ENCODE data around the gene EIF4E1B. TPM values are rescaled to one million over a fixed set of nuclear protein-coding genes. Genes with fewer than 3 reads are reported as not detected.
"Not testable (repeated sequence)": the region's sequence is repeated elsewhere in the genome, so short reads cannot be mapped to it uniquely, and the experiment has no call there.

The EIF4E1B gene
- polyA plus RNA-seq, 3 donors, result 0.09 TPM; not detected in 2

DNA sequence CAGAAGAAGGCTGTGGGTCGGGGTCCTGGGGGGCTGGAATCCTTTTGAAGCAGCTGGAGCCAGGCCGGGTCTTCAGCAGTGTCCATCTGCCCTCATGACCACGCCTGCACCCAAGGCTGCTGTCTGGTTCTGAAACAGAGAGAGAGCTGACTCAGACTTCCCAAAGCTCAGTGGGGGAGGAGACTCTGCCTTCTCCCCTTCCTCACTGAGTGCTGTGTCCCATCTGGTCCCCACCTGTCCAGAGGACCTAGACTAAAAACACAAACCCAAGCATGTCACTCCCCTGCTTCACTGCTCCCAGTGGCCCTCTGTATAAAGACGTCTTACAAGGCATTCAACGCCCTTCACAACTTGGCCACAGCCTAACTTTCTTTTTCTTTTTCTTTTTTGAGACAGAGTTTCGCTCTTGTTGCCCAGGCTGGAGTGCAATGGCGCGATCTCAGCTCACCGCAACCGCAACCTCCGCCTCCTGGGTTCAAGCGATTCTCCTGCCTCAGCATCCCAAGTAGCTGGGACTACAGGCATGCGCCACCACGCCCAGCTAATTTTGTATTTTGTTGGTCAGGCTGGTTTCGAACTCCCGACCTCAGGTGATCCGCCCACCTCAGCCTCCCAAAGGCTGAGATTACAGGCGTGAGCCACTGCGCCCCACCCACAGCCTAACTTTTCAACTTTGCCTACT, 30.6 kb upstream of the EIF4E1B start:
- not testable (repeated sequence) for DNase-seq (ENCODE audit: extremely low read depth in 1 of 11, low read depth in 9 of 11, low spot score in 4 of 11)

DNA sequence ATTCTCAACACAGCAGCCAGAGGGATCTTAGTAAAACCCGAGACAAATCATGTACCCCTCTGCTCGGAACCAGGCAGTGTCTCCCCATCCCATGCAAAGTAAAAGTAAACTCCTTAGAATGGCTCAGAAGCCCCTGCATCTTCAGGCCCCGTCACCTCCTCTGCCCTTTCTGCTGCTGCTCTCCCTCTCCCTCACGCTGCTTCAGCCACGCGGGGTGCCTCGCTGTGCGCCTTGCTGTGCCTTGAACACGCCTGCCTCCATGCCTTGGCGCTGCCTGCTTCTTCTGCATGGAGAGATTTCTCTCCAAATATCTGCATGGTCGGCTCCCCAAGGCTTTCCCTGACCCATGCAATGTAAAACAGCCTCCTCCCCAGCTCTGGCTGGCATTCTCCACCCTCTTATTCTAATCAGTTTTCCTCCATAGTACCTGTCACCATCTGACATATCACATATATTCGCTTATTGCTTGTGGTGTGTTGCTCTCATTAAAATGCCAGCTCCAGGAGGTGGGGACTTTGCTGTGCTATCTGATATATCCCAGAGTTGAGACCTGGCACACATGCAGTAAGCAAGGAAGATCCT, 28.5 kb upstream of the EIF4E1B start:
- DNase-seq (ENCODE audit: extremely low read depth in 1 of 11, low read depth in 9 of 11, low spot score in 4 of 11), result no peak

DNA sequence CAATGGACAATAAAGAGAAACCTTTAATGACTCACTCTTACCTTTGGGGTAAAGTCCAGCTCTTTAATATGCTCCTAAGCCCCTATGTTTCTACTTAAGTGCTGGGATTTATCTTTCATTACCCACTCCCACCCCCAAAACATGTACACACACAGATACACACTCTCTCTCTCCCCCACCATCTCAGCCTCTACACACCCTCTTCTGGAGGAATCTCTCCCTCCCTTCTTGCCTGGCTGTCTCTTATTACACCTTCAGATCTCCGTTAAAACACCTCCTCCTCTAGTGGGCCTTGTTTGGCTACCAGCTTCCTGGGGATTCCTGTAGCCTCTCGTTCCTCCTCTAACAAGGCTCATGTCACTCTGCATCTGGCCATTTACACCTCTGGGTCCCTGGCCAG, 27.4 kb upstream of the EIF4E1B start:
- no peak for DNase-seq (ENCODE audit: extremely low read depth in 1 of 11, low read depth in 9 of 11, low spot score in 4 of 11)

DNA sequence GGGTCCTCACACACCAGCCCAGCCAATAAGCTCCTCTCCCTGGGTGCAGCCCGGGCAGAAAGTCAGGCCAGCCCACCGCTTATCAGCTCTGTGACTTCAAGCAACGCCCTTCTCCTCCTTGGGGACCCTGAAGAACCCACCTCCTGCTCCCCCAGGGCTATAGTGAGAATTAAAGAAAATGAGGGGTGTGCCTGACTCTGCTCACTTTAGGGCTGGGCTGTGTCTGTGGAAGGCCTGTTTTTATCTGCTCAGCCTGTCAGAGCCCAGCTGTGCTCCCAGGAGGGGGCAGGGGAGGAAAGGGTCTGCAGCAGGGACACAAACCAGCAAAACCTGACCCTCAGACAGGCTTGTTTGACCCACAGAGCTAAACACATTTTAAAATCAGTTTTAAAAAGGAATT, 24.4 kb upstream of the EIF4E1B start:
- no peak for DNase-seq (ENCODE audit: extremely low read depth in 1 of 11, low read depth in 9 of 11, low spot score in 4 of 11)

DNA sequence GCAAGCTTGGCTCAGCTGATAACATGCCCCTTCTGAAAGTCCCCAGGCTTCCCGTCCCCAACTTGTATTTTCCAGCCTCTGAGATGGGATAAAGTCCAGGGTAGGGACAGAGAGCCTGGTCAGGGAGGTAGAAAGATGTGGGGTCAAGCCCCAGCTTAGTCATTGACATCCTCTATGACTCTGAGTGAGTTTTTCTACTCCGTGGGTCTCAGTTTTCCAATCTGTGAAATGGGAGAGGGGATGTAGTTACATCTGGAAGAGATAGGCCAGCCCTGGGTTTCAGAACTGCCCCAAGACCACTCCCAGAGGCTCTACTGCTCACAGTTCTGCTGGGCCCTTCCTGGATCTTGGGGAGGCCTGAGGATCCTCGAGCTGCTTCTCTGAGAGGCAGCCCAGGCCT, 23.6 kb upstream of the EIF4E1B start:
- DNase-seq (ENCODE audit: extremely low read depth in 1 of 11, low read depth in 9 of 11, low spot score in 4 of 11), result no peak

DNA sequence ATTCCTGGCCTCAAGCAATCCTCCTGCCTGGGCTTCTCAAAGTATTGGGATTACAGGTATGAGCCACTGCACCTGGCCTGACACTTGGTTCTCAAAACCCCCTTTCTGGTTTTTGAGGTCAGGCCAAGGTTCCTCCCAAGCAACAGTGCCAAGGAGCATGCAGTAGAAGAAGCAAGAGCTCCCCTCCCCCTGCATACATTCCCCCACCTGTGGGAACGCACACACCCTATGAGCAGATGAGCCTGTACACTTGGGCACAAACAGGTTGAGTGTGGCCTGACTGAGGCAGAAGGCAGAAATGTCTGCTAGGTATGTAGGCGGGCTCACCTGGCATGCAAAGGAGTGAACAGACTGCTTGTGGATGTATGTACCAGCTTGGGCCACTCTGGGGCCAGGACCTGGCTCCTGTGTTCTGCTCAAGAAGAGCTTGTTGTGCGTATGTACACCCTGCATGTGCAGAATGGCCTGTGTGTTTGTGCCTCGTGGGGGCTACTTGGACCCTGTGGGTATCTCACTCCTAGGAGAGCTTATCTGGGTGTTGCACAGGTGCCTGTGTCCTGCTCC, 22.3 kb upstream of the EIF4E1B start:
- DNase-seq (ENCODE audit: extremely low read depth in 1 of 11, low read depth in 9 of 11, low spot score in 4 of 11), result no peak

DNA sequence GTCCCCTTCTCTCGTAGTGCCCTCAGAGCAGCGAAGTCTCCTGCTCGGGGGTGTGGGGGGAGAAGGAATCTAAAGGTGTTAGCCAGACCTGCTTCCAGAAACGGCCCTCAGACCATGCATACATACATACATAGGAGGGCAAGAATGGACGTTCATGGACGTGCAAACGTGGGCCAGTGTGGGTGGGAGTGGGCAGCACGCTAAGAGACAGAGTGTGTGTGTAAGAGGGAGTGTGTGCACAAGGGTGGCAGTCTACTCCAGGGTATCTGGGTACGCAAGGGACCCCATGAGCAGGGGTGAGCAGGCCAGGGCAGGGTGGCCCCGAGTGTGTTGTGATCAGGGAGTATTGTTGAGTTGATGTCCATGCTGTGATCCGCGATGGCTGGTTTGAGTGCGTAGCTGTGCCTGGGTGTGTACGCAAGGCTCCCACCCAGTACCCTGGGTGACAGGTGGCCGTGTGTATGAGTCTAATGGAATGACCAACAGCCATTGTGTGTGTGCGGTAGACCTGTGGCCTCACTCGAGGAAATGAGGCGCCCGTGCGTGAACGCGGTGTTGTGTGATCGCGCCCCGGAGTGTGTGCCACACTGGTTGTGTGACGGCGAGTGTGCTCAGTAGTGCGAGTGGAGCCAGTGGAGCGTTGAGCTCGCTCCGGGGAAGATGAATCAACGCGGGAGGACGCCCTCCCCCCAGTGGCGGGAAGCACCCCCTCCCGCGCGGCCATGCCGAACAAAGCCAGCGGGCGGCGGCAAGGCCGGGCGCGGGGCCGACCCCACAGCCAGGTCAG, 21.3 kb upstream of the EIF4E1B start:
- no peak for DNase-seq (ENCODE audit: extremely low read depth in 1 of 11, low read depth in 9 of 11, low spot score in 4 of 11)

DNA sequence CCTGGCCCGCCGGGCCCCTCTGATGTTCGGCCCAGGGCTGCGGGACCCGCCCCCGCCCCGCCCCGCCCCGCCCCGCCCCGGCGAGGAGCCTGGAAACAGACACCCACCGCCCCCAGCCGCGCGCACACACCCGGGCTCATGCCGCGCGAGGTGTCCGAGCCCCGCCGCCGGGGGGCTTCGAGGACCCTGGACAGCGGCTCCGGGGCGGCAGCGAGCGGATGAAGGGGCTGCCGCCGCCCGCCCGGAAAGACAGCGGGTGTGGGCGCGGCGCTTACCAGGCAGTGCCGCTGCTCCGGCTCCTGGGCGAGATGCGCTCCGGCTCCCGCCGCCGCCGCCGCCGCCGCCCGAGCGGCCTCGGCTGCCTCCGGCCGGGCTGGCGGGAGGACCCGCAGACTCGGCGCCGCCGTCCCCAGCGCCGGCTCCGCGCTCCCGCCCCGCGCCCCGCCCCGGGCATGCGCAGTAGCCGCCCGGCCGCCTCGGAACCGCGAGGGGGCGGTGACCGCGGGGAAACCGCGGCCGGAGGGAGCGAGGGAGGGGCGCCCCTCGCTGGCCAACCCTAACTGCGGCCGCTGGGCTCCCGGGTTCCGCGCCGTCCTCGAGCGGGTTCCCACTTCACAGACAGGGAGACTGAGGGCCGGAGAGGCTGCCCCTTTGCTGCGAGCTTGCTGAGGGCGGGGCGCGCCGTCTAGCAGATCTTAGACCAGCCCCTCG, 20.6 kb upstream of the EIF4E1B start, which contains the start of gene GPRIN1:
TSS of gene GPRIN1 (minus strand) at position 433 of the 711 bp plus-strand sequence. CDS start 10,322 bp downstream, outside the sequence.
- peak in 6 of 11 donors; percentile 39 to 70 (median 52) for DNase-seq (ENCODE audit: extremely low read depth in 1 of 11, low read depth in 9 of 11, low spot score in 4 of 11)

DNA sequence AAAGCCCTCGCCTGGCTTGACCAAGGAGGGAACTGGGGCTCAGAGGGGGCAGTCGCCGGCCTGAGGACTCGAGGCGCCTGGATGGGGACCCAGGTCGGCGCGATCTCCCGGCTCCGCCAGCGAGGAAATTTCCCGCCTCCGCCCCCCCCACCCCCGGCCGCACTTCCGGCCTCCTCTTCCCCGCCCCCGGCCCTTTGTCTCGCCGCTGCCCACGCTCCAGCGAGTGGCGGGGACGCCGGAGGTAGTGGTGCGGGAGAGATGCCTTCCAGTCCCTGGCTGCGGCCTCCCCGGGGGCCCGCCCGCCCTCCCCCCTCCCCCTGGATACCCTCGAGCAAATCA, 20.1 kb upstream of the EIF4E1B start:
- DNase-seq (ENCODE audit: extremely low read depth in 1 of 11, low read depth in 9 of 11, low spot score in 4 of 11), result no peak

DNA sequence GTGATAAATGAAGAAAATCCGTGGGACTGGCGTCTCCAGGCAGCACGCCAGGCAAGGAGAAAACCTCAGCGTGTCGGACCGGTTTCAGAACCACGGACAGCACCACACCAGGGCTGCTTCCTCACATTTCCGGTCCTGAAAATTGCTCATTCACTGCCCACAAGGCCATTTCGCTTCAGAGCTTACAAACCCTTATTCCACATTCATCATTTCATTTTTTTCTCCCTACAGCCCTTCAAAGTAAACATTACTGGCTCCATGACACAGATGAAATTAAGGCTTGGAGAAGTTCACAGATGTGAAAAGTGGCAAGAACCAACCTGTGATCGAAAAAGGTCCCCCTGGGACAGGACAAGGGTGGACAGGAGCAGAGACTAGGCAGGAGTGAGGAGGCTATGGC, 19.0 kb upstream of the EIF4E1B start:
- DNase-seq (ENCODE audit: extremely low read depth in 1 of 11, low read depth in 9 of 11, low spot score in 4 of 11), result peak in 8 of 11 donors; percentile 76 to 84 (median 79)

DNA sequence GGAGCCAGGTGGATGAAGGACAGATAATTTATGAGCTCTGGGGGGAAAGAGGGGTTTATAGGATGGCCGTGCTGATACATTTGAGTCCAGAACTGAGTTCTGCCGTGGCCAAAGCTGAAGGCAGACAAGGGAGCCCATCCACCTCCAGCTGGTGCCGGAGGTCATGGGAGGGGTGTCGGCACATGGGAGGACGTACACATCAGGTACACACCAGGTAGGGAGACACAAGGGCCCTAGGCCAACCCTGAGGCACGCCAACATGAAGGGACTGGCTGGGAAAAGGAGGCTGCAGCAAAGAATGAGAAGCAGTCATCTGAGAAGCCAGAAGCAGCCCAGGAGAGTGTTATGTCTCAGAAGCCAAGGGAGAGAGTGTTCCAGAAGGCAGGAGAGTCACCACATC, 18.5 kb upstream of the EIF4E1B start:
- no peak for DNase-seq (ENCODE audit: extremely low read depth in 1 of 11, low read depth in 9 of 11, low spot score in 4 of 11)

DNA sequence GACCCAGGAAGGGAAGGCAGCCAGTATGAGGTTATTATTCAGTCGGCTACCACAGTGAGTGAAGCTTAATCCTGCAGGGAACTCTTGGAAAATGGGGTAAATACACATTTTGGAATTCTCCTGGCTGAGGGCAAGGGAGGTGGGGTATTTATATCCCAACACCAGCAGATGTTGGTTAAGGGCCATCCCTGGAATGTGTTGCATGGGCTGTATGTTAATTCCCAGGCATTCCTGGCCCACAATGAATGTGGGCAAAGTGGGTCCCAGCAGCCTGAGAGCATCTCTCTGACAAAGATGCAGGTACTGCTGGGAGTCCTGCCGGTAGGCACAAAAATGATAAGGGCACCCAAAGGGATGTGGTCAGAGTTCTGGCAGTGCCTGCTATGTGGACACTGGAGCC, 17.6 kb upstream of the EIF4E1B start:
- no peak for DNase-seq (ENCODE audit: extremely low read depth in 1 of 11, low read depth in 9 of 11, low spot score in 4 of 11)

DNA sequence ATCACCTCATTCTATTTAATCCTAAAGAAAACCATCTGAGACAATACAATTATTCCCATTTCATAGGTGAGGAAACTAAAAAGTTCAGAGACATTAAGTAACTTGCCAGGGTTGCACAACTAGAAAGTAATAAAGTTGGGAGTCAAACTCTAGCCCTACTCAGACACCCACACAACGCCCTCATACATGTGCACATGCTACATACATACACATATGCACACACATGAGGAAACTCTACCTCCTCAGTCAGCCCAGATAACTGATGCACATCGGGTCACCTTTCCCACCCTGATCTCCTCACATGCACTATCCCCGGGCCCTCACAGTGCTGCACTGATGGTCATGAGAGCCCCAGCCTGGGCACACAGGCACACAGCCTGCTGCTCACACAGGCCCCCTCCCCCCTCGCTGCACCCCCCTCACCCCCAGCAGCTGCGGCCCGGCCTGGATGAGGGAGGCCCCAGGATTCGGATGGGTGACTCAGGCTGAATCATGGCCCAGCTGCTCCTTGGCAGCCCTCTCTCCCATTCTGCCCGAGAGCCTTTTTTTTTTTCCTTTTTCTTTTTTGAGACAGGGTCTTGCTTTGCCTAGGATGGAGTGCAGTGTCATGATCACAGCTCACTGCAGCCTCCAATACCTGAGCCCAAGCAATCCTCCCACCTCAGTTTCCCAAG, 15.5 kb upstream of the EIF4E1B start:
- DNase-seq (ENCODE audit: extremely low read depth in 1 of 11, low read depth in 9 of 11, low spot score in 4 of 11), result no peak

DNA sequence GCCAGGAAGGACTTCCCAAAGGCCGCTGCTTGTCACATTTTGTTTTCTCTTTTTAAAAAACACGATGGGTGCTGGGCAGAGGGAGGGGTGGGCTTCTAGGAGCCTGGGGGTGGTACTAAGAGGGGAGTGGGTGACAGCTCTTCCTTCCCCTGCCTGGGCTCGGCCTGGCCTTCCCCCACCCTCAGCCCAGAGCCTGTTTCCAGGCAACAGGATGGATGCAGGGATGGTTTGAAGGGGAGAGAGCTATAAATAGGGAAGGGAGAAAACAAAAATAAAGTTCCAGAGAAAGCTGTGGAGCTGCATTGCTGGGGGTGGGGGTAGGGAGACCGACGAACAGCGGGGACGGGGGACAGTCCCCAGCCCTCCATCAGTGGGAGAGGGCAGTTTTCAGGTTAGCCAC, 14.0 kb upstream of the EIF4E1B start:
- no peak for DNase-seq (ENCODE audit: extremely low read depth in 1 of 11, low read depth in 9 of 11, low spot score in 4 of 11)

DNA sequence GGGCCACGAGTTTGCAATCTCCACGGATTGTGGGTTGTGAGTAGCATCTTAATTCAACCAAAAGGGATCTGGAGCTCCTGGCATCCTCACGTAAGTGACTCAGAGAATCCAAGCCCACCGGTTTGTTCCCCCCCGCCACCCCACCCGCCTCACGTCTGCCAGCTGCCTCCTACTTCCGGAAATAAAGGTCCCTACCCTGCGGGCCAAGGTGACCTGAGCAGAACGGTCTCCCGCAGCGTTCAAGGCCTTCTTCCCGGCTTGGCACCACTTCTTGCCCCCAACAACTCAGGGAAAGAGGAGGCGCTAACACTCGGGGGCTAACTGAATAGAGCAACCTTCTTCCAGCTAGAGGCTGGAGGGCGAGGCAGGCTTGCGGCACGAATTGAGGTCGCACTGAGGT, 11.7 kb upstream of the EIF4E1B start:
- DNase-seq (ENCODE audit: extremely low read depth in 1 of 11, low read depth in 9 of 11, low spot score in 4 of 11), result no peak

DNA sequence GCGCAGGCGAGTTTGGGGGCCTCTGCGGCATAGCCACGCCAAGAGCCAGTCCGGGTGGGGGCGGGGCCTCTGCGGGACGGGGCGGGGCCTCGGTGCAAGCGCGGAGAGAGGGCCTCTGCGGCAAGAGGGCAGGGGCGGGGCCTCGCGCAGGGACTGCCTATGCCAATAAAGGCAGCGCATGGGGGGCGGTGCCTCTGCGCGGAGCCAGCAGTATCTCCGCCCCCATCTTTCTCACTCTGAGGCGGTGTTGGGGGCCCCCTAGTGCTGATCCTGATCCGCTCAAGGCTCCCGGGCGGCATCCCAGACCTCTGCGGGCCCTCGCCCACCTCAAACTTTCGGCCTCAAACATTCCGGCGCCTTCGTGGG, 11.3 kb upstream of the EIF4E1B start:
- DNase-seq (ENCODE audit: extremely low read depth in 1 of 11, low read depth in 9 of 11, low spot score in 4 of 11), result peak in 7 of 11 donors; percentile 54 to 77 (median 64)

DNA sequence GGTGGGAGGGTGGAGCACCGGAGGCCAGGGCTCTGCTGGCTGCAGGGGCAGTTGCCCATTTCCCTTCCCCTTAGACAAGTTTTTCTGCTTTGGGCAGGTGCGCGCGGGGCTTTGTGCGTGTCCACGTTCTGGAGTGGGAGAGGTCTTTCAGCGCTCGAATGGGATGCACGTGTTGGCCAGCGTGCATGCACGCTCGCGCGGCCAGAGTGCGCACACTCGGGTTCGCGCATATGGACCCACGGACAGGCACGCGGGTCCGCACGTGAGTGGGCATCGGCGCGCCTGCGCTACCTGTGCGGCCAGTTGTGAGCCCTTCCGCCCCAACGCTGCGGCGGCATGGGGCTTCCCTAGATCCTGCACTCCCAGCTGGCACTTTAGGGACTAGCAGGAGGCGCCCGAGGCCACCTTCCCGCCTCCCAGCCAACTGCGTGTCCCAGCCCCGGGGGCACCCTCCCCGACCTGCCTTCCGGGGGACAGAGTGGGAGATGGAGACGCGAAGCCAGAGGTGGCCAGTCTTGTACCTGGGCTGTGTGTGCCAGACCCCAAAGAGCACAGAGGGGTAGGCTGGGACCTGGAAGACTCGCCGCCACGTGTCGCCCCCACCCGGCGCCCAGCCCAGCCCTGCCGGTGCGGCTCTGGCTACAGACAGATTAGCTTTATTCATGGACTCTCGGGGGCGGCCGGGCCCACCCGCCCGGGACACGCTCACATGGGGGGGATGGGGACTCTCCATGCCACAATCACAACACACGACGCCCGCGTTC, 10.7 kb upstream of the EIF4E1B start:
- DNase-seq (ENCODE audit: extremely low read depth in 1 of 11, low read depth in 9 of 11, low spot score in 4 of 11), result no peak

DNA sequence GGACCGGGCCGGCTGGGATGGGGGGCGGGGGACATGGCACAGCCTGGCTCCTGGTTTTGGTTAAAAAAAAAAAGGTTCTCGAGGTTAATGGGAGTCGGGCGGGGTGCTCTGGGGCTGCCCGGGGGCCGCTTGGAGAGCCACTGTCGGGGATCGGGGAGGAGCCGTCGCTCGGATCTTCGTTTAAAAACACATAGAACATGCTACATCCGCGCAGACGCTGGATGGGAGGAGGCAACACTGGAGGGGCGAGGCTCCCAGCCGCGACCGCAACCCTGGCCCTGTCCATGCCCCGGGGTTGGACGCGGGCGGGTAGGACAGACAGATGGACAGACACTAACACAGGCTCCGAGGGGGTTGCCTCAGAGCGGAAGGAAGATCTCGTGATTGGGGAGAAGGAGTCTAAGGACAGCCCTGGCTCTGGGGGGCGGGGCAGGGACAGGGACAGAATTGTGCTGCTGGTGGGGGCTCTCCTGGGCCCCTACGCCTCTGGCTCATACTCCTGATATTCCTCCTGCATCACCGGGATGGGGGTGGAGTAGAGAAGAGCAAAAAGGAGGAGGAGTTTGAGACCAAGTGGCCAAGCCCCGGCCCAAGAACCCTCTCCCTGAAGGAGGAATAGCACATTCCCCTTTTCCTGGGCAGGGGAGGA, 10.0 kb upstream of the EIF4E1B start:
- no peak for DNase-seq (ENCODE audit: extremely low read depth in 1 of 11, low read depth in 9 of 11, low spot score in 4 of 11)

Data from renal cortex interstitium (tissue), 11 donors.